IPS DF 19.7 (cell line): ENCODE measurements around the gene CDH5.

Experiments used
- DNase-seq: peaks from one replicate; pipeline ENCODE4 v3.0.0-alpha.2; 2013; ENCODE audit warnings: low read depth, low spot score

The CDH5 gene

DNA sequence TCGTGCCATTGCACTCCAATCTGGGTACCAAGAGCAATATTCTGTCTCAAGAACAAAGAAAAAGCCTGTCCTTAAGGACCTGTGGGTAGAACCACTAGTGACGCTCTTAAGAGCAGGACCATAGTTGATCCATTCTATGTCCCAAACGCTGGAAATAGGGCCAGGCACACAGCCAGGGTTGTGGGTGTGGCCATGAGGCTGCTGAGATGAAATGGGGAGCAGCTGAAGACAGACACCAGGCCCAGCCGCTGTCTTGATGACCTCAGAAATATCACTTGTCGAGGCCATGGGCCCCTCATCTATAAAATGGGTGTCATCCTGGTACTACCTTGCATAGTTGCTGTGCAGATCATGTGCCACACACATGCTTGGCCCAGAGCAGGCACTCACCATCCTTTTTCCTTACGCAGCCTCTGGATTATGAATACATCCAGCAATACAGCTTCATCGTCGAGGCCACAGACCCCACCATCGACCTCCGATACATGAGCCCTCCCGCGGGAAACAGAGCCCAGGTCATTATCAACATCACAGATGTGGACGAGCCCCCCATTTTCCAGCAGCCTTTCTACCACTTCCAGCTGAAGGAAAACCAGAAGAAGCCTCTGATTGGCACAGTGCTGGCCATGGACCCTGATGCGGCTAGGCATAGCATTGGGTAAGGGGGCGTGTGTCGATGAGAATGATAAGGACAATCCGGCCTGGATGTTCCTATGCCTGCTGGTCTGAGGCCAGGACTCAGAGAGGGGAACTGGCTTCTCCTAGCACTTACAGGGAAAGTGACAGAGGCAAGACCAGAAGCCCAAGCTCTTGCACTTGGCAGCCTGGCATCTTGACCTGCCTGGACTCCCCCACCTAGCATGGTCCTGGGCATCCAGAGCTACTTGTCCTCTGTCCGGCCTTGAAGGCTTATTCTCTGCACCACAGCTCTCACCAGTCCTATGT lies 25.5 kb downstream of the CDH5 start:
- DNase-seq, result no peak

DNA sequence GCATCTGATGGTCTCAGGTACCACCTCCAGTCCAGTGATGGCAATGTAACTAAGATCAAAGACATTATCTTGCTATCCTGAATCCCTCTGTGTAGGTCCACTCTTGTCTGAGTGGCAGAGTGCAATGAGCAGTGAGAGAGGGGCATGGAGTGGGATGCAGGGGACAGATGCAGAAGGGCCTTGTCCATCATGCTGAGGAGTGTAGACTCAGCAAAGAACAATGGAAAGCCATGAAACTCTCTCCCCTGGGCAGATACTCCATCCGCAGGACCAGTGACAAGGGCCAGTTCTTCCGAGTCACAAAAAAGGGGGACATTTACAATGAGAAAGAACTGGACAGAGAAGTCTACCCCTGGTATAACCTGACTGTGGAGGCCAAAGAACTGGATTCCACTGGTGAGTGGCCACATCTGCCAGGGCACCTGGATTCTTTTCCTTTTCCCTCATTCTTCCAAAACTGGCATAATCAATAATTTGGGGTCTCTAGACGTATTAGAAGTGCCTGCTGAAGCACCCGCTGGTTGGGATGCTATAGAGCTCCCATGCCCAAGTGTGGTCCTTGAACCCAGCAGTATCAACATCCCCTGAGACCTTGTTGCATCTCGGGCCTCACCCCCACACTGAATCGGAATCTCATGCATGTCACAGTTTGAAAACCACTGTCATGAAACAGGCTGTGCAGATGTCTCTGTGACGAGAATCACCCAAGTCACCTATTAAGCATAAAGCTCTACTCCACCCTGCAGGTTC lies 29.5 kb downstream of the CDH5 start:
- DNase-seq, result no peak

DNA sequence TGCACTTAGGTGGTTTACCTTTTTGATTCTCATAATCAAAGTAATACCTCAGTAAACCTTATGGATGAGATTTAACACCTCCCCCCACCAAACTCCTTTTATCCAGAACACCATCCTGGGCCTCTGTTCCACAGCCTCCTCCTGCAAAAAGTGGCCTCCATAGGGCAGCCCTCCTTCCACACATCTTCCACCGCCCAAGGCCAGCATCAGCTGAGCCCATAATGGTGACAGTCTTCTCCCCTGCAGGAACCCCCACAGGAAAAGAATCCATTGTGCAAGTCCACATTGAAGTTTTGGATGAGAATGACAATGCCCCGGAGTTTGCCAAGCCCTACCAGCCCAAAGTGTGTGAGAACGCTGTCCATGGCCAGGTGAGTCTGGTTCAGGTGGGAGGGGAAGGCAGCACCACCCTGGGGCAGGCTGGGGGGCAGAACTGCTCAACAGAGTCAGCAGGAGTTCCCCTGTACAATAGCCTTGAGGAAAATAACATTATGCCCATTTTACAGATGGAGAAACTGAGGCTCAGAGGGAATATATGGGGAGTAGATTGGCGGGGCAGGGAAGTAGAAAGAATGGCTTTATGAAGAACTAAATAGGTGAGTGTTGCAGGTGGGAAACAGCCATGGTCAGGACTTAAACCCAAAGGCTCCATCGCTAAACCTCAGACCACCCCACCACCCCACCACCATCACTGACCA lies 31.4 kb downstream of the CDH5 start:
- DNase-seq, result no peak

DNA sequence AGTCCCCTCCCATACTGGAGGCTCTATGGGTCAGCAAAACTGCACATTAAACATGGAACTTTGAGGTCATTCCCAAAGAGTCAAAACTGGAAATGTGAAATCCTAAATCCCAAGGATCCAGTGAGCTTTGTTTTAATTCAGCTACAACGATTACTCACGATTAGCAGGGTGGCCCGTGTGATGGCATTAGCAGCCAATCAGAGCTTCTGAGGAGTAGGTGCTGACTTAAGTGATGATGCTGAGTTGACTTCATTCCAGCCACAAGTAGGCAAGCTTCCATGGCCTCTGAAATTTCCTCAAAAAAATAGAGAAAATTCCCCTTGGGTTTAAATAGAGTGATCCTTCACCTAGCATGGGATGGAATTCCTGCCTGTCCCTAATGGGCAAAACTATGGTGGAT lies 32.5 kb downstream of the CDH5 start:
- no peak for DNase-seq

DNA sequence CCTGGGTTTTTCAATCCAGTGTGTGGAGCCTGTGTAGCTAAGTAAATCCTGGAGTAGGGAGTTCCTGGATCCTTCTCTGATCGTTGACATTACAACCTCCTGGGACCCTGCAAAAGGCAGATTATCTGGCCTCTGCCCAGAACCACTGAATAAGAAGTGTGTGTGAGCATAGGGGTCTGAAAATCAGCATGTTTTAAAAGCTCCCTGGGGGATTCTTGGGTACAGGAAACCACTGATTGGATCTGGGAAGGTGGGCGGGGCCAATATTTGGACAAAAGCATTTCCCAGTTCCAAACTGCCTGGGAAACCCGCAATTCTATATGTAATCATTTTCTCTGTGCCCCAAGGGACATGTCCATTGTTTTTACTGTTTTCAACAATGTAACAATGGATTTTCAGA lies 33.4 kb downstream of the CDH5 start:
- no peak for DNase-seq

DNA sequence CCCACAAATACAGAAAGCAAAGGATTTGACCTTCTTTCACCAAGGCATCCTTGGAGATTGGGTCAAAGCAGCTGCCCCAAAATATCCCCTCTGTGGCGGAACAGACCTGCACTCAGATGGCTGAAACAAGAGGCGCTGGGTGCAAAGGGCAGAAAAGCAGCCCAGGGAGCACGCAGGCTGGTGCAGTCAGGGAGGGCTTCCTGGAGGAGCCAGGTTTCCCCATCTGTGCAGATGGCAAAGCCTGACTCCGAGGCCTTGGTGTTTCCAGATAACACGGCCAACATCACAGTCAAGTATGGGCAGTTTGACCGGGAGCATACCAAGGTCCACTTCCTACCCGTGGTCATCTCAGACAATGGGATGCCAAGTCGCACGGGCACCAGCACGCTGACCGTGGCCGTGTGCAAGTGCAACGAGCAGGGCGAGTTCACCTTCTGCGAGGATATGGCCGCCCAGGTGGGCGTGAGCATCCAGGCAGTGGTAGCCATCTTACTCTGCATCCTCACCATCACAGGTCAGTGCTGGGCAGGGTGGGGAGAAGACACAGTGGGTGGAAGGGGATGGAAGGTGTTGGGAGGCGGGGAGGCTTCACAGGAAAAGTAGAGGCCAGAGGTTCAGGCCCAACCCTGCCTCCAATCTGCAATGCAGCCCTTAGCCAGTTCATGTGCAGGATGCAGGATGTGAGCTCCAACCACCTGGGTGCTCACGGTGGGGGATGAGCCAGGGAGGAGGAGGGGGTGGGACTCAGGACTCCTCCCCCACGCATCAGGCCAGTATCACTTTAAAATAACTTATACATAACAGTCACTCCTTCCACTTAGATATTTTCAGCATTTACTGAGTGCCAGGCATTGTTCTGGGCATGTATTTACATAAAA lies 34.3 kb downstream of the CDH5 start:
- DNase-seq, result no peak

DNA sequence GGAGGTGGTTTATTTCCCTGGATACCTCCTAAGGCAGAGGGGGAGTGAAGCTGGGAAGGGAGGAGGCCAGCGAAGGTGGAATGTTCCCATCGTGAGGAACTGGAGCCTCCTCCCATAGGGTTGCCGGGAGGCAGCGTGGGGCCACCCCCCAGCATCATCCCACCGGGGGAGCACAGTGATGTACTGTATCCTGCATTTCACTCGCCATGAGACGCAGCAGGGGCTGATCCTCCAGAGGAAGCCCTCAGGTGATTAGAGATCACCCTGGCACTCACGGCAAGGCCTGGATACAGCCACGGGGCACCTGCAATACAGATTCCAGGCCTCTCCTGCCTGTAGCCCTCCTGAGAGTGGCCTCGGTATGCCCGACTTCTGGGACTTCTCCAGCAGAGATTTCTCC lies 35.1 kb downstream of the CDH5 start:
- DNase-seq, result no peak

DNA sequence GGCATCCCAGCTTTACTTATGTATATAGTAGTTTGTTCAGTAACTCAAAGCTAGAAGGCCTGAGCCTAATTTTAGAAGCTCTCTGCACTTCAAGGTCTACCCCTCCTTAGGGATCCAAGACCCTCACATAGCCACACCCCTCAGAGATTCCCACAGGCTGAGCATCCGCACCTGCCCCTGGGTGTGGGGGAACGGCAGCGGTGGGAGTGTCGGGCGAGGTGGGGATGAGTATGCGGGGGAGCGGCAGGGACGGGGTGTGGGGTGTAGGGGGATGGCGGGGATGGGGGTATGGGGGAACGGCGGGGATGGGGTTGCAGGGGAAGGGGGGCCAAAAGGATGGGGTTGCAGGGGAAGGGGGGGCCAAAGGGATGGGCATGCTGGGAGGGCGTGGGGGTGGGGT lies 35.7 kb downstream of the CDH5 start:
- no peak for DNase-seq

DNA sequence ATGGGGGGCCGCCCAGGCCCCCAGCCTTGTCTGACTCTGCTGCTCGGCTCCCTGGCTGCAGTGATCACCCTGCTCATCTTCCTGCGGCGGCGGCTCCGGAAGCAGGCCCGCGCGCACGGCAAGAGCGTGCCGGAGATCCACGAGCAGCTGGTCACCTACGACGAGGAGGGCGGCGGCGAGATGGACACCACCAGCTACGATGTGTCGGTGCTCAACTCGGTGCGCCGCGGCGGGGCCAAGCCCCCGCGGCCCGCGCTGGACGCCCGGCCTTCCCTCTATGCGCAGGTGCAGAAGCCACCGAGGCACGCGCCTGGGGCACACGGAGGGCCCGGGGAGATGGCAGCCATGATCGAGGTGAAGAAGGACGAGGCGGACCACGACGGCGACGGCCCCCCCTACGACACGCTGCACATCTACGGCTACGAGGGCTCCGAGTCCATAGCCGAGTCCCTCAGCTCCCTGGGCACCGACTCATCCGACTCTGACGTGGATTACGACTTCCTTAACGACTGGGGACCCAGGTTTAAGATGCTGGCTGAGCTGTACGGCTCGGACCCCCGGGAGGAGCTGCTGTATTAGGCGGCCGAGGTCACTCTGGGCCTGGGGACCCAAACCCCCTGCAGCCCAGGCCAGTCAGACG lies 36.2 kb downstream of the CDH5 start:
- DNase-seq, result no peak

DNA sequence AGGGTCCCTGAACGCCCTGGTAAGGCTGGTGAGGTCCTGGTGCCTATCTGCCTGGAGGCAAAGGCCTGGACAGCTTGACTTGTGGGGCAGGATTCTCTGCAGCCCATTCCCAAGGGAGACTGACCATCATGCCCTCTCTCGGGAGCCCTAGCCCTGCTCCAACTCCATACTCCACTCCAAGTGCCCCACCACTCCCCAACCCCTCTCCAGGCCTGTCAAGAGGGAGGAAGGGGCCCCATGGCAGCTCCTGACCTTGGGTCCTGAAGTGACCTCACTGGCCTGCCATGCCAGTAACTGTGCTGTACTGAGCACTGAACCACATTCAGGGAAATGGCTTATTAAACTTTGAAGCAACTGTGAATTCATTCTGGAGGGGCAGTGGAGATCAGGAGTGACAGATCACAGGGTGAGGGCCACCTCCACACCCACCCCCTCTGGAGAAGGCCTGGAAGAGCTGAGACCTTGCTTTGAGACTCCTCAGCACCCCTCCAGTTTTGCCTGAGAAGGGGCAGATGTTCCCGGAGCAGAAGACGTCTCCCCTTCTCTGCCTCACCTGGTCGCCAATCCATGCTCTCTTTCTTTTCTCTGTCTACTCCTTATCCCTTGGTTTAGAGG lies 37.1 kb downstream of the CDH5 start:
- no peak for DNase-seq

DNA sequence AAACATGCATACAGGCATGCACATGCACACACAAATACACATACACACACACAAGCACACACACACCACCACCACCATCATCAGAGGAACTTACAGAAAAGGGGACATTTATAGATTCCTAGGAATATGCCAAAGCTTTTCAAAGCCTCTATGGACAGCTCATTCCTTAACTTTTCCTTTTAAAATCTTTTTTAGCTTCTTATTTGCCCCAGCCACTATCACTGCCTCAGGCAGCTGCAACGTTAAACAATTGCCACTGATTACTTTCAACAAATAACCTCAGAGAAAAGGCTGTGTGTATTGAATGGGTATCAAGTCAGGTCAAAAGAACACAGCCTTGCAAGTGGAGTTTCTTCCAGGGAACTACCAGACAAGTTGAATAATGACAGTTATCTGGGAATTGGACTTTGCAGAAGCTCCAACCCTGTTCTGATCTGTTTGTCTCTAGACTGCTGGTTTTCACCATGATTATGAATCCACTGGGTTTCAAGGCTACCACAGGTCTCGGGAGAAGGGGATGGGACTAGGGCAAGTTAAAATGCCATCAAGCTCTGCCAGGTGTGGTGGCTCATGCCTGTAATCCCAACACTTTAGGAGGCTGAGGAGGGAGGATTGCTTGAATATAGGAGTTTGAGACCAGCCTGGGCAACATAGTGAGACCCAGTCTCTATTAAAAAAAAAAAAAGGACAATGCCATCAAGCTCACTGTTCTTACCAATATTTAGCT lies 38.7 kb downstream of the CDH5 start:
- no peak for DNase-seq

DNA sequence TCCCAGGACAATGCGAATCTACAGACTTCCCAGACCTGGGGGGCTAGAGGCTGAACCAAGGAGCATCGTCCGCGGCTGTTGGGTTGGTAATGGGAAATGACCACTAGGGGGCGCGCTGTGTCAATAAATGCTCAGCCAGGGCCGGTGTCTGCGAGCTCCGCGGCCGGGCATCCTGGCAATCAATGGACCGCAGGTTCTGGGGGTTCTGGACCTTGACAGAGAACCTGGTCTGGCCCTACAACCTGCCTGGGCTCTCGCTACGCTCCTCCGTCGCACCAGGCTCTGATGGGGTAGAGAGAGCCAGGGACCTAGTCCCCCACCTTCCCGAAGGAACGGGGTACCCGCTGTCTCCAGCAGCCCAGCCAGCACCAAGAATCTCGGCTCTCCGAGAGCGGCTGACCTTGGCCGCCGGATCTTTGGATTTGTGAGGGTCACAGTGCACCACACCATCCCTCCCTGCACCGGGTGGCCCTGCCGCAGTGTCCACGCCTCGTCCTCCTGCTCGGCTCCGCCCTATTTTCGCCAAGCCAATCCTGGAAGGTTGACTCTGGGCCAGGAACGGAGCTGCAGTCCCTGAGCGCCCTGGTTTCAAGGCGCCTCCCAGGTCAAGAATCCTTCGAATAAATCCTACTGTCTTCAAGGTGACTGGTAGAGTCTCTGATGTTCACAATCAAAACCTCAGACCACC lies 40.2 kb downstream of the CDH5 start:
- peak; percentile 59 for DNase-seq

DNA sequence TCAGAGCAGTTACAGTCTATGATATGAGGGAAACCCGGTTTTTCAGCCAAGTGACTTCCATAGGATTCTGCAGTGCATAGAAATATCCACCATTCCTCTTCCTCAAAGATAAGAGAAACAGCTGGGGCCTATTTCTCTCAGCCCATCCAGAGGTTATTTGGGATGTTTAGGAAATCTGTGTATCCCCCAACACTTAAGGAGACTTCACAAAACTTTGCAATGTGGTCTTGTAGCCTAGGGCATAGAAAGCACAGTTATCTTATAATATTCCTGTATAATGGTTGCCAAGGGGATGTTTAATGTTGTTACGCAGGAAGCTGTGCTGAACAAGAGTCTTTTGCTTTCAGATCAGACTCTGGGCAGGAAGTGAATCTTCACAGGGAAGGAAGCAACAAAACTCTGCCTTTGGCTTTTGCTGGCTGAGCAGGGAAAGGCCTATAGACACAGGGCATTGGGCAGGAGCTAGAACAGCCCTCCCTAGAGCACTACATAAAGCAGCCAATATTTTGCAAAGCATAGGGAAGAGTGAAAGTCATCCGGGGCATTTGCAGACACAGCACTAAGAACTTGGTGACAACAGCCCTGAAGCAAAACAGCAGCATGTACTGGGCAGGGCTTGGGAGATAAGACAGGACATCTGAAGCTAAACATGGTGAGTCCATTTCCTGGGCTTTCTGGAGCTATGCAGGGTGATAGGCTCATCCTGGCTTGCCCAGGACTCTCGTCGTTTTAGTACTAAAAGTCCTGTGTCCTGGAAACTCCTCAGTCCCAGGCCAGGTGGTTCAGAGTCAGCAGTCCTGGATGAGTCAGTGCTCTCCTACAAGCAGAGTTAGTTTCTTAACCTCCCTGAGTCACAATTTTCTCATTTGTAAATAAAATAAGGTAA lies 41.9 kb downstream of the CDH5 start:
- no peak for DNase-seq

DNA sequence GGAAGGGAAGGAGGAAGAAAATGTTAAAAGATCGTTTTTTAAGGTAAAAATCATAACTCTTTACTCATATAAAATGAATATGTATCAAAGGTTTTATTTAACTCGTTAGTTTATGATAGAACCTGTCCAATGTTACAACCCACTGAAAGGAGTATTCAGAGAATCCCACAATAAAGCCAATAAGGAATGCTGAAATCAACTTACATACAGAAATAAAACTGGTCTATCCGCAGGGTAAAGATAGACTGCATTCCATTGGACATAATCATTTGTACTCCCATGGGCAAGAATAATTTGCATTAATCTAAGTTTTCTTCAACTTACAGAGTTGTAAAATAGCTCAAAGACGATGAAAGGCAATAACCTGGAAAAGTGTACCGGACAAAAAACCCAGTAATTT lies 42.7 kb downstream of the CDH5 start:
- no peak for DNase-seq

DNA sequence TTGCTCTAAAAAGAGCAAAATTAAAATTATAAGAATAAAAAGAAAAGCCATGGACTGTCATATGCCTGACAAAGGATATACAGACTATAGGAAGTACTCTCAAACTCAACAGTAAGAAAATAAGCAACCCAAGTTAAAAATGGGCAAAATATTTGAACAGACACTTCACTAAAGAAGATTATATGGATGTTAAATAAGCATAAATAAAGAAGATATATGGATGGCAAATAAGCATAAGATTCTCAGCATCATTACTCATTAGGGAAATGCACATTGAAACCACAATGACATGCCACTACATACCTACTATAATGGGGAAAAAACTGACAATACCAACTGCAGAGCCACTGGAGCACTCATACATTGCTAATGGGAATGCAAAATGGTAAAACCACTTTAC lies 45.7 kb downstream of the CDH5 start:
- DNase-seq, result no peak

DNA sequence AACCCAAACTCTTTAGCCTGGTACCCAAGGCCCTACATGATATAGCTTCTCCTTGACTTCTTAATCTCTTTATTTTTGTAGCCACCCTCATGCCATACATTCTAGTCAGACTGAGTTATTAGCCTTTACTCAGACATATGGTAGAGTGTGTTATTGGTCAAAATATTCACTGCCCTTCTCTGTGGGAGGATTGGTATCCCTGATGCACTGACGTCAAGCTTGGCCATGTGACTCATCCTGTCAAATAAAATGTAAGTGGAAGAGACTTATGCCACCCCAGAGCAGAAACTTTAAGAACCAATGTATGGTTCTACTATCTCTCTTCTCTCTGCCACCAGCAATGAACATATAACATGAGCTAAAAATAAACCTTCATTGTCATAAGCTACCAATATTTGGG lies 48.4 kb downstream of the CDH5 start:
- DNase-seq, result no peak

DNA sequence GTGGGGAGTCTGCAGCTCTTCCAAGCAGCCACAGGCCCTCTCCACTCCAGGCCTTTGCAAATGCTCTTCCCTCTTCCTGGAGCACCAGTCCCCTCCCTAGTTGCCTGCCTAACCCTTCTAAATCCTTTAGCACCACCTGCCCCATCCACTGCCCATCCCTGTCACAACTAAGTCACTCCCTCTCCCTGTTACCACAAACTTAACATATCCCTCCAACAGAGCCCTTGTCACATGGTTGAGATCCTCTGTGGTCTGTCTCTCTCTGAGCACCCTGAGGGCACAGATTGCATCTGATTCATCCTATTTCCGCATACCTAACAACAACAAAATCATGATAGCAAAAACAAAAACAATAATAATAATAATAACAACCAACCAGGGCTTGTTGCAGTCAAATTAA lies 49.6 kb downstream of the CDH5 start:
- no peak for DNase-seq
